Skeletal muscle tissue (tissue), 4 donors: ENCODE results near the gene TRIP11. TPM values are rescaled to one million over a fixed set of nuclear protein-coding genes. Genes with fewer than 3 reads are reported as not detected.

Source experiments
- H3K27ac ChIP-seq: one replicate; pipeline ENCODE4 v1.7.0; 2013; ENCODE audit warnings: mild to moderate bottlenecking, low read depth, low read length, inconsistent platforms
- H3K27me3 ChIP-seq, 3 donors: one replicate each; pipeline ENCODE4 v1.7.0; 2013; ENCODE audit warnings: low read length in 3 of 3; ENCODE audit not compliant: control insufficient read depth in 3 of 3, insufficient read depth in 3 of 3
- H3K36me3 ChIP-seq, 3 donors: one replicate each; pipeline ENCODE4 v1.7.0; 2013; ENCODE audit warnings: low read length in 3 of 3; ENCODE audit not compliant: control insufficient read depth in 3 of 3, insufficient read depth in 3 of 3
- H3K4me1 ChIP-seq, 3 donors: one replicate each; pipeline ENCODE4 v1.7.0; 2013; ENCODE audit warnings: low read length in 3 of 3, mild to moderate bottlenecking in 3 of 3; ENCODE audit not compliant: control insufficient read depth in 3 of 3, insufficient read depth in 3 of 3
- H3K4me3 ChIP-seq, 3 donors: one replicate each; pipeline ENCODE4 v1.7.0; 2013; ENCODE audit warnings: low read length in 3 of 3
- H3K9ac ChIP-seq, 3 donors: one replicate each; pipeline ENCODE4 v1.7.0; 2013; ENCODE audit warnings: low read length in 3 of 3, mild to moderate bottlenecking in 3 of 3, moderate library complexity in 2 of 3, low read depth in 1 of 3
- H3K9me3 ChIP-seq, 3 donors: one replicate each; pipeline ENCODE4 v1.7.0; 2013; ENCODE audit warnings: low read length in 3 of 3; ENCODE audit not compliant: control insufficient read depth in 3 of 3
- total RNA-seq: library from RNA; depleted of rRNA; stranded (reverse); fragments of >200 nt; gene quantifications from one replicate; pipeline ENCODE4 v1.2.3, GENCODE V29; 2014
- donor health status: Osteomylitis.

TRIP11 gene
- total RNA-seq, 1 donor from 2014 or later, result 10.4 TPM

DNA sequence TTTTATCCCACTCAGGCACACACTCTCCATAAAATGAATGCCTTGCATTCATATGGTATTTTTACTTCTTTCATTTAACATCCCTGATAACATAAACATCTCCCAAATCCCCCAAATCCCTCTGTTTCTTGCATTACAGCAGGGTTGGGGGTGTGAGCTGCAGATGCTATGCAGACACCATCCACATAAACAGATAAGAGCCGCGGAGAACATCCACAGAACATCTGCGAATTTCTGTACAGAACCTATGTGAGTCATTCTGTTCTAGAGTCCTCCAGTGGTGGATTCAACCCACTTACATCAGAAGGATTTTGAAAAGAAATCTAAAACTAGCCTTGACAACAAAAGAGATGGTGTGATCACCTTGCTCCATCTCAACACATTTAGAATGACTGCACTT, 112.7 kb downstream of the TRIP11 start:
- no peak overlapping the region for H3K4me3 ChIP-seq
- H3K4me1 ChIP-seq, result peaks cover 7 to 12% (median 8%) of the 10 kb centered on the region in 3 donors
- no peaks in the 10 kb centered on the region for H3K9me3 ChIP-seq
- no peaks in the 10 kb centered on the region for H3K36me3 ChIP-seq
- H3K27me3 ChIP-seq, result no peaks in the 10 kb centered on the region
- no peak overlapping the region for H3K27ac ChIP-seq
- H3K9ac ChIP-seq, result no peak overlapping the region

DNA sequence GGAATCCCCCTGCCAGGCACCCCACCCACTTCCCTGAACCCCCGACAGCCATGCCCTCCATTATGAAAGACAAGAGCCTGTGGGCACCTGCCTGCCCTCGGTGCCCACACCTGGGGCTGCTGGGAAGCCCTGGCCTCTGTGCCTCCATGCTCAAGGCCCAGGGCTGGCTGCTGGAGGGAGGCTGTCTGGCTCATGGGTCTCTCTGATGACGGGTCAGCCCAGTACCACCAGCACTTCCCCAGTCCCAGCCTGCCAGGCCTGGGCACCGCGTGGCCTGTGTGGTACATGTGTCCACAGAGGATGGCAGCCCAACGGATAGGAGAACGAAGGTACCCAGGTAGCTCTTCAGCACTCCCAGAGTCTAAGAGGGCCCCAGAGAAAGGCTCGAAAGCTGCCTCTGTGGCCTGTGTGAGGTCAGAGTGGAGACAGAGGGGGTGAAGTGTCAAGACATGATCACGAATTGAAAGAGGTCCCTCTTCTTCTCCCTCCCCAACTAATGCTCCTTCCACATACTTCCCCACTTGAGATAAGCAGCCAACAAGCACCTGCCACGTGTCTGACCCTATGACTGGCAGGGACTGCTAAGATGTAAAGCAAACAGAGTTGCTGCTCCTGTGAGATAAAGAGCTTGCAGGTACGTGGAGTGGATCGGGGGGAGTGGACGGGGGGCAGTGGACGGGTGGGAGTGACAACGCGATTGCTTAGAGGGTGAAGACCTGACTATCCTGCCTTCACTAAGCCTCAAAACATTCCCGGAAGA, 113.5 kb downstream of the TRIP11 start:
- Histone ChIP-seq H3K27me3 (no peaks in the 10 kb centered on the region), H3K9ac (no peak overlapping the region), H3K27ac (no peak overlapping the region), H3K4me3 (no peak overlapping the region), H3K36me3 (no peaks in the 10 kb centered on the region), H3K4me1 (peaks cover 7 to 12% (median 8%) of the 10 kb centered on the region in 3 donors), H3K9me3 (no peaks in the 10 kb centered on the region)

DNA sequence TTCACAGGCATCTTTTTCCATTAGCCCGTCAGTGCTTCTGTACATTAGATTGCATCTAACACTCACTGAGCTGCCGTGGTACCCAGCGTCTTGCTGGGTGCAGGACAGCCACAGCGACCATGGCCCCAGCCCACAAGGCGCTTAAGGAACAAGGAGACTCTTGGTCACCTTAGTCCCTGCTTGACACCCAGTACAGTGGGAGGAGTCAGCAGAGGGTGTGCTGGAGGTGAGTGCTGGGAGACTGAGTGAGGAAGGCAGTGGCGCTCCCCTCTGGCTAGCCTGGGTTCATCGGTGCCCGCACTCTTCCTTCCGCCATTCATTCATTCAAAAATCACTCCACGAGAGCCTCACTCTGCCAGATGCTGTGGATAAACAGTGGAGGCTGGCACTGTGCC, 114.1 kb downstream of the TRIP11 start:
- Histone ChIP-seq H3K36me3 (no peaks in the 10 kb centered on the region), H3K27me3 (no peaks in the 10 kb centered on the region), H3K4me1 (peaks cover 7 to 13% (median 8%) of the 10 kb centered on the region in 3 donors), H3K4me3 (no peak overlapping the region), H3K9ac (no peak overlapping the region), H3K27ac (no peak overlapping the region), H3K9me3 (no peaks in the 10 kb centered on the region)

DNA sequence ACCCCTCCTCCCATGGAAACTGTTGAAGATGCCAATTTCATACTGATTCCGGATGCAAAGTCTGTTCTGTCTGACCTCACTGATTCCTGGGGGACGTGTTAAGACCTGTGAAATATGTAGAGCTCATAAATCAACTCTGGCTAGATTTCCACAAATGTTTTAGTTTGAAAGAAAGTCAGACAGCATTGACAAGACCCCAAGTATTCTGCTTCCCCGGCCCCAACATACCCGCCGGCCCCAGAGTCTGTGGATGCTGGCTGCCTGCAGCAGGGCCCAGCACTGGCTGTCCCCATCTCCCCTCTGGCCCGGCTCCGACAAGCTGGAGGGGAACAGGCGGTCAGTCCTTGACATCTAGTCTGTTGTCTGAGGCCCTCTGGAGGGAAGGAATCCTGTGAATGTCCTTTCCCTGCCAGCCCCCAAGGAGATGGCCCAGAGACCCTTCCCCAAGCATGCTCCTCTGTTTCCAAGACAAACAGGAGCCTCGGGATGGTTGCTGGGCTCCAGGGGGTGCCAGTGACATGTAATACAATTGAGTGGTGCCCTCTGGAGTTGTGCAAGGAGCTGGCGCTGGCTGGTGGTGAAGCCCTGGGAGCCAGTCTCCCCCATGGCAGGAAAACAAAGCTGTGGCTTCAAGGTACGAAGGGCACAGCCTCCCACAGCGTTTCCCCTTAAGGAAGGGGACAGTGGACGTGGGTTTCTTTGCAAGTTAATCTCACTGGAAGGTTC, 114.7 kb downstream of the TRIP11 start:
- Histone ChIP-seq H3K36me3 (no peaks in the 10 kb centered on the region), H3K9me3 (no peaks in the 10 kb centered on the region), H3K9ac (no peak overlapping the region), H3K27ac (no peak overlapping the region), H3K4me1 (peaks cover 7 to 17% (median 8%) of the 10 kb centered on the region in 3 donors), H3K27me3 (no peaks in the 10 kb centered on the region), H3K4me3 (peak overlapping the region in 1 of 3 donors; percentile 12)

DNA sequence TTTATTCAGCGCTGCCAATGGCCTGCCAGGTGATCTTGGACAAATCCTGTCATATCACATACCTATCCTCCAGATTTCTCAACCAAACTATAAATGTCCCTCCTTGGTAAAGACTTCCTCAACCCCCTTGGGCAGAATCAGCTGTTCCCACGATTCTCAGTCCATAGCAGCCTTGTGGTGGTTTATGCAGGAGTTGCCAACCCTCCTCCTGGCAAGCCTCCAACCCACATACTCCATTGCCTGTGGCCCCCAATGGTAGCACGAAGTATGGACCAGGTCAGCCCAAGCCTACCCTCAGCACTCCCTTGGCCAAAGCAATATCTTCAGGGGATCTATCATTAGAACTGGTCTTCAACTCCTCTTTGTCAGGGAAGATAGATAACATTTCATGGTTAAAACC, 119.3 kb downstream of the TRIP11 start:
- Histone ChIP-seq H3K4me1 (peaks cover 10 to 17% (median 16%) of the 10 kb centered on the region in 3 donors), H3K36me3 (no peaks in the 10 kb centered on the region), H3K9me3 (no peaks in the 10 kb centered on the region), H3K4me3 (no peak overlapping the region), H3K27ac (no peak overlapping the region), H3K9ac (no peak overlapping the region), H3K27me3 (no peaks in the 10 kb centered on the region)

DNA sequence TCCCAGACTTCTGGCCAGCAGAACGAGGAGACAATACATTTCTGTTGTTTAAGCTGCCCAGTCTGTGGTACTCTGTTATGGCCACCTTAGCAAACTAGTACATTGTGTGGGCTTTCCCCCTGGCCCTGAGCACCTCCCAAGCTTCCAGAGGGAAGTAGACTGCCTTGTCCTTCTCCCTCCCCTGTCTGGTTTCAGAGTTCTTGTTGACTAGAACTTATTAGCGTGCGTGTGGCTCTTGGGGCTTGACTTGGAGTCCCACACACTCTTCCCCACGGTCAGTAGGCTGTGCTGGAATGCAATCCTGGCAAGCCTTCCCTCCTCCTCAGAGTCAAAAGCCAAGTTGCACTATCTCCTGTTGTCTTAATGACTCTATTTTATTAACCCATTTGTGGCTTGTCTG, 120.0 kb downstream of the TRIP11 start:
- no peak overlapping the region for H3K9ac ChIP-seq
- H3K4me1 ChIP-seq, result peaks cover 6 to 17% (median 12%) of the 10 kb centered on the region in 3 donors

DNA sequence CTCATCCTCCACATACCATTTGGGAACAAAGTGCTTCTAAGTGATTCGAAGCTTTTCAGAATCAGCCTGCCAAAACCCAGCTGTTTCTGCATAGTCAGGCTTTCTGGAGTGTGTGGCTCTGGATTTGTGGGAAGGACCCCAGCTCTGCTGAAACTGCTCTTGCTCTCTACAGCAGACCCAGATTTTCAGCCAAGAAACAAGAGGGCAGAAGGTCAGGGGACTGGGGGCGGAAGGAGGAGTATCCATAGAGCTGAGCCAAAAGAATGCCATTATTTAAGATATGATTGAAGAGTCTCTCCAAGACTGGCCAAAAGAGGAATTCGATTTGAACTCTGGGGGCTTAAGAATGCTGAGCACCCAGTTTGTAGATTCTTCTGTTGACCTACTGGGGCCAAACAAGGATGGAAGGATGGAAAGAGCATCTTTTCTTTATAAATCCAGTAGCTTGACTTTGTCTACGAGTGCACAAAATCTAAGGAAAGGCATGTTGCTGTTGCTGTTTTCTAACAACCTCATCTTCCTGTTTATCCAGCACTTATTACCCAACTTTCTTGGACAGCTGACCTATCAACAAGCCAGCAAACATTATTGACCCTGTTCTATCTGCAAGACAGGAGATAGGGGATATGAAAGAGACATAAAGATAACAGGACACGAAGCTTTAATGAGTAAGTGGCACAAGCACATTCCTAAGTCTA, 121.5 kb downstream of the TRIP11 start:
- Histone ChIP-seq H3K36me3 (no peaks in the 10 kb centered on the region), H3K27ac (peak overlapping the region; percentile 30)

More for the DNA sequence above, 120.0 kb downstream of the TRIP11 start:
- H3K36me3 ChIP-seq, result no peaks in the 10 kb centered on the region
- no peaks in the 10 kb centered on the region for H3K9me3 ChIP-seq
- no peak overlapping the region for H3K27ac ChIP-seq
- H3K27me3 ChIP-seq, result no peaks in the 10 kb centered on the region
- no peak overlapping the region for H3K4me3 ChIP-seq

More for the DNA sequence above, 121.5 kb downstream of the TRIP11 start:
- Histone ChIP-seq H3K4me3 (no peak overlapping the region), H3K27me3 (no peaks in the 10 kb centered on the region), H3K9me3 (no peaks in the 10 kb centered on the region), H3K4me1 (peaks cover 6 to 16% (median 8%) of the 10 kb centered on the region in 3 donors), H3K9ac (no peak overlapping the region)

Other genes starting within 250 kb of the TRIP11 start
- 5.7 TPM for gene TC2N, start 172.5 kb downstream of the TRIP11 start, total RNA-seq
- 24.5 TPM for gene FBLN5, start 92.4 kb downstream of the TRIP11 start, total RNA-seq
- 22.4 TPM for gene ATXN3, start 66.5 kb upstream of the TRIP11 start, total RNA-seq
- gene NDUFB1, start 81.6 kb upstream of the TRIP11 start, total RNA-seq, result 279 TPM
- 19.3 TPM for gene CPSF2, start 81.9 kb upstream of the TRIP11 start, total RNA-seq